ENCODE data around the gene ARHGAP35. TPM values are rescaled to one million over a fixed set of nuclear protein-coding genes. Genes with fewer than 3 reads are reported as not detected.
"Not testable (repeated sequence)": the region's sequence is repeated elsewhere in the genome, so short reads cannot be mapped to it uniquely, and the experiment has no call there.

The ARHGAP35 gene
- 64.4 TPM for total RNA-seq
- long read RNA-seq, partial matches to known transcripts: 1 of 45 reads
- long read RNA-seq, other reads (novel, unspliced or antisense): 44 of 45 reads

GRCh38 chr19:46860846-46861690, at the start of gene ARHGAP35:
ARHGAP35 (plus strand) TSS chr19:46860997; CDS start chr19:46918676, 57,679 bp downstream.
- intact Hi-C loops (cut with DNase I): loop anchor here (2.0 to 5.0 kb wide), 4 partner anchors 46 to 396 kb away; partner anchors contain the start of genes CCDC9 and ZC3H4
- peak; percentile 86 for DNase-seq (ENCODE audit: missing footprints)
- ATAC-seq: no peak

- peak; percentile 37 for ATAC-seq
- intact Hi-C loops (cut with DNase I): no loop called here
These were observed 47.6 kb upstream of the ARHGAP35 start for GRCh38 chr19:46812977-46813838.

GRCh38 chr19:46813839-46814358, 46.9 kb upstream of the ARHGAP35 start:
- peak; percentile 81 for DNase-seq (ENCODE audit: missing footprints)
- intact Hi-C loops (cut with DNase I): no loop called here
- ATAC-seq: peak; percentile 59

More at GRCh38 chr19:46812977-46813838, 47.6 kb upstream of the ARHGAP35 start:
- DNase-seq (ENCODE audit: missing footprints): no peak

- ATAC-seq: no peak
- no peak for DNase-seq (ENCODE audit: missing footprints)
- intact Hi-C loops (cut with DNase I): no loop called here
These were observed 44.8 kb upstream of the ARHGAP35 start for GRCh38 chr19:46815833-46816627.

- ATAC-seq: no peak
- DNase-seq (ENCODE audit: missing footprints): no peak
- intact Hi-C loops (cut with DNase I): no loop called here
These were observed 42.0 kb upstream of the ARHGAP35 start for GRCh38 chr19:46818812-46819211.

- DNase-seq (ENCODE audit: missing footprints) (peak; percentile 68), ATAC-seq (peak; percentile 45)
- intact Hi-C loops (cut with DNase I): no loop called here
These were observed 39.0 kb upstream of the ARHGAP35 start for GRCh38 chr19:46821512-46822409.

GRCh38 chr19:46822410-46822787, 38.4 kb upstream of the ARHGAP35 start:
- intact Hi-C loops (cut with DNase I); DNase-seq (ENCODE audit: missing footprints): not testable (repeated sequence)

GRCh38 chr19:46823049-46823448, 37.7 kb upstream of the ARHGAP35 start:
- ATAC-seq: no peak
- no peak for DNase-seq (ENCODE audit: missing footprints)
- intact Hi-C loops (cut with DNase I): no loop called here

More at GRCh38 chr19:46822410-46822787, 38.4 kb upstream of the ARHGAP35 start:
- not testable (repeated sequence) for ATAC-seq

- ATAC-seq: peak; percentile 24
- intact Hi-C loops (cut with DNase I): no loop called here
These were observed 35.7 kb upstream of the ARHGAP35 start for GRCh38 chr19:46824890-46825730.

GRCh38 chr19:46825731-46826055, 35.1 kb upstream of the ARHGAP35 start:
- no peak for DNase-seq (ENCODE audit: missing footprints)
- intact Hi-C loops (cut with DNase I): no loop called here
- ATAC-seq: no peak

More at GRCh38 chr19:46824890-46825730, 35.7 kb upstream of the ARHGAP35 start:
- DNase-seq (ENCODE audit: missing footprints): no peak

- intact Hi-C loops (cut with DNase I): no loop called here
- ATAC-seq (no peak), DNase-seq (ENCODE audit: missing footprints) (no peak)
These were observed 32.3 kb upstream of the ARHGAP35 start for GRCh38 chr19:46828484-46828883.

GRCh38 chr19:46830864-46831263, 29.9 kb upstream of the ARHGAP35 start:
- intact Hi-C loops (cut with DNase I): no loop called here
- no peak for DNase-seq (ENCODE audit: missing footprints)
- ATAC-seq: no peak

- ATAC-seq: no peak
- no peak for DNase-seq (ENCODE audit: missing footprints)
- intact Hi-C loops (cut with DNase I): no loop called here
These were observed 26.7 kb upstream of the ARHGAP35 start for GRCh38 chr19:46834121-46834520.

GRCh38 chr19:46834984-46835383, 25.8 kb upstream of the ARHGAP35 start:
- intact Hi-C loops (cut with DNase I): no loop called here
- DNase-seq (ENCODE audit: missing footprints) (no peak), ATAC-seq (no peak)

- DNase-seq (ENCODE audit: missing footprints) (no peak), ATAC-seq (no peak)
- intact Hi-C loops (cut with DNase I): no loop called here
These were observed 22.6 kb upstream of the ARHGAP35 start for GRCh38 chr19:46838160-46838559.

- ATAC-seq: no peak
- intact Hi-C loops (cut with DNase I): loop anchor here (1.0 kb wide), 1 partner anchor 83 kb away; no protein-coding TSS in a partner anchor
- no peak for DNase-seq (ENCODE audit: missing footprints)
These were observed 20.9 kb upstream of the ARHGAP35 start for GRCh38 chr19:46839752-46840497.

All from Right ventricle myocardium inferior (tissue), 1 donor.